IPS-18c (cell line): Measurements from ENCODE around the gene TRMT112.
"Not testable (repeated sequence)": the region's sequence is repeated elsewhere in the genome, so short reads cannot be mapped to it uniquely, and the experiment has no call there.

Source experiments
- H3K4me3 ChIP-seq: 2 replicates; pipeline ENCODE4 v1.7.0; 2013; ENCODE audit warnings: low read depth, mild to moderate bottlenecking, low read length, moderate library complexity; ENCODE audit not compliant: insufficient read depth
- H3K9me3 ChIP-seq: one replicate; pipeline ENCODE4 v1.6.1; 2013; ENCODE audit warnings: mild to moderate bottlenecking, low read length, moderate library complexity; ENCODE audit not compliant: control insufficient read depth, insufficient read depth

The TRMT112 gene

GRCh38 chr11:64339286-64339685 lies 21.9 kb upstream of the TRMT112 start:
- Histone ChIP-seq H3K4me3 (no peak overlapping the region), H3K9me3 (no peaks in the 10 kb centered on the region)

GRCh38 chr11:64338716-64339115 lies 21.4 kb upstream of the TRMT112 start:
- no peaks in the 10 kb centered on the region for H3K9me3 ChIP-seq
- H3K4me3 ChIP-seq = no peak overlapping the region

- Histone ChIP-seq H3K9me3 (no peaks in the 10 kb centered on the region), H3K4me3 (no peak overlapping the region)
Measured at GRCh38 chr11:64337538-64338249, 20.3 kb upstream of the TRMT112 start.

GRCh38 chr11:64334764-64335735 lies 17.7 kb upstream of the TRMT112 start:
- Histone ChIP-seq H3K9me3 (no peaks in the 10 kb centered on the region), H3K4me3 (no peak overlapping the region)

GRCh38 chr11:64333556-64333955 lies 16.2 kb upstream of the TRMT112 start:
- Histone ChIP-seq H3K9me3 (no peaks in the 10 kb centered on the region), H3K4me3 (no peak overlapping the region)

GRCh38 chr11:64331569-64332371 lies 14.4 kb upstream of the TRMT112 start:
- Histone ChIP-seq H3K9me3 (no peaks in the 10 kb centered on the region), H3K4me3 (no peak overlapping the region)

- Histone ChIP-seq H3K9me3 (no peaks in the 10 kb centered on the region), H3K4me3 (no peak overlapping the region)
Measured at GRCh38 chr11:64330888-64331287, 13.5 kb upstream of the TRMT112 start.

- H3K4me3 ChIP-seq = no peak overlapping the region
- no peaks in the 10 kb centered on the region for H3K9me3 ChIP-seq
Measured at GRCh38 chr11:64327993-64328392, 10.6 kb upstream of the TRMT112 start.

- H3K4me3 ChIP-seq = no peak overlapping the region
- no peaks in the 10 kb centered on the region for H3K9me3 ChIP-seq
Measured at GRCh38 chr11:64327375-64327774, 10.0 kb upstream of the TRMT112 start.

GRCh38 chr11:64324692-64325469 lies 7.5 kb upstream of the TRMT112 start:
- Histone ChIP-seq H3K9me3 (no peaks in the 10 kb centered on the region), H3K4me3 (no peak overlapping the region)

- not testable (repeated sequence) for H3K9me3 ChIP-seq, H3K4me3 ChIP-seq
Measured at GRCh38 chr11:64323984-64324383, 6.6 kb upstream of the TRMT112 start.

- Histone ChIP-seq H3K9me3 (no peaks in the 10 kb centered on the region), H3K4me3 (no peak overlapping the region)
Measured at GRCh38 chr11:64323373-64323772, 6.0 kb upstream of the TRMT112 start.

- Histone ChIP-seq H3K4me3 (no peak overlapping the region), H3K9me3 (no peaks in the 10 kb centered on the region)
Measured at GRCh38 chr11:64322925-64323260, 5.5 kb upstream of the TRMT112 start.

- H3K9me3 ChIP-seq = no peaks in the 10 kb centered on the region
- no peak overlapping the region for H3K4me3 ChIP-seq
Measured at GRCh38 chr11:64321533-64321932, 4.2 kb upstream of the TRMT112 start.

- Histone ChIP-seq H3K9me3 (no peaks in the 10 kb centered on the region), H3K4me3 (no peak overlapping the region)
Measured at GRCh38 chr11:64321026-64321425, 3.7 kb upstream of the TRMT112 start.

- no peak overlapping the region; the same call in 1 of the 2 replicates for H3K4me3 ChIP-seq
- H3K9me3 ChIP-seq = no peaks in the 10 kb centered on the region
Measured at GRCh38 chr11:64320556-64320955, 3.2 kb upstream of the TRMT112 start.
